Spleen (tissue), 11 donors: ENCODE measurements around the gene SCGB1C1. TPM values are rescaled to one million over a fixed set of nuclear protein-coding genes. Genes with fewer than 3 reads are reported as not detected.

Experiments
- DNase-seq: peaks from one replicate; pipeline ENCODE4 v3.0.0-alpha.2; 2020
- H3K27ac ChIP-seq, 8 donors: fragments of 200-600 bp; sonication (generic) in 7 of 8; 1 replicate in 4 of 8; 2 replicates in 4 of 8; pipeline versions ENCODE4 v1.5.0 to v1.8.0; 2016 to 2021; ENCODE audit warnings: inconsistent platforms in 4 of 8, mild to moderate bottlenecking in 4 of 8, moderate library complexity in 1 of 8
- H3K27me3 ChIP-seq, 7 donors: fragments of 200-600 bp; sonication (generic) in 6 of 7; replicated peaks in 1 of 7; 1 replicate in 4 of 7; 2 replicates in 3 of 7; pipeline versions ENCODE4 v1.5.0 to v1.8.0; 2016 to 2021; ENCODE audit warnings: inconsistent platforms in 3 of 7, mild to moderate bottlenecking in 1 of 7
- H3K36me3 ChIP-seq, 6 donors: fragments of 200-600 bp; sonication (generic) in 5 of 6; 1 replicate in 4 of 6; 2 replicates in 2 of 6; pipeline versions ENCODE4 v1.5.0 to v1.8.0; 2016 to 2021; ENCODE audit warnings: inconsistent platforms in 2 of 6
- H3K4me1 ChIP-seq, 6 donors: fragments of 200-600 bp; sonication (generic) in 5 of 6; 1 replicate in 3 of 6; 2 replicates in 3 of 6; pipeline versions ENCODE4 v1.5.0 to v1.8.0; 2016 to 2021; ENCODE audit warnings: inconsistent platforms in 3 of 6
- H3K4me3 ChIP-seq, 8 donors: fragments of 200-600 bp; sonication (generic) in 7 of 8; 1 replicate in 4 of 8; 2 replicates in 4 of 8; pipeline versions ENCODE4 v1.5.0 to v1.8.0; 2016 to 2021; ENCODE audit warnings: inconsistent platforms in 4 of 8, mild to moderate bottlenecking in 4 of 8, moderate library complexity in 2 of 8
- H3K9me3 ChIP-seq, 8 donors: fragments of 200-600 bp; sonication (generic) in 7 of 8; 1 replicate in 4 of 8; 2 replicates in 4 of 8; pipeline versions ENCODE4 v1.5.0 to v1.8.0; 2016 to 2021; ENCODE audit warnings: inconsistent platforms in 4 of 8
- CTCF ChIP-seq, 11 experiments: fragments of 200-600 bp in 7 of 11; fragments of 450-650 bp in 4 of 11; sonication (generic) in 4 of 11; IDR thresholded peaks in 8 of 11; conservative IDR thresholded peaks in 3 of 11; 1 replicate in 7 of 11; 2 replicates in 4 of 11; pipeline versions ENCODE4 v1.4.0 to v1.8.0; 2016 to 2021; ENCODE audit warnings: antibody characterized with exemption in 11 of 11, inconsistent platforms in 4 of 11, mild to moderate bottlenecking in 1 of 11
- POLR2A ChIP-seq, 3 donors: fragments of 450-650 bp; IDR thresholded peaks; one replicate each; pipeline ENCODE4 v1.5.1; 2017; ENCODE audit warnings: antibody characterized with exemption in 3 of 3, mild to moderate bottlenecking in 1 of 3
- POLR2AphosphoS5 ChIP-seq, 3 donors: sonication (generic); formaldehyde crosslinking; IDR thresholded peaks; one replicate each; pipeline ENCODE4 v1.5.1; 2017; ENCODE audit warnings: antibody characterized with exemption in 3 of 3
- WGBS, 5 donors: extraction: QIAGEN DNeasy Blood & Tissue Kit in 3 of 5; methylation state at CpG; one replicate each; pipeline versions ENCODE4 v1.1.5 to v1.1.7; 2013 to 2018; 5-methylcytosine and 5-hydroxymethylcytosine counted together
- intact Hi-C: fragments of 100-400 bp; cut with DNase I; formaldehyde crosslinking; loops from one replicate; pipeline ENCODE4 v1.15.0; 2023; ENCODE audit warnings: low total_unique reads
- polyA plus RNA-seq, 3 donors: library from polyadenylated mRNA; stranded (reverse); fragments of 200-250 nt; gene quantifications; one replicate each; pipeline ENCODE4 v1.2.1, GENCODE V29; 2013
- total RNA-seq, 7 donors: library from RNA; depleted of rRNA in 3 of 7; stranded (reverse); fragments of >200 nt in 3 of 7; fragmentation: NEBNext Ultra II Directional in 4 of 7; extraction: Animal tissue kit (Norgen Biotek cat#: 25700) in 4 of 7; gene quantifications; one replicate each; pipeline versions ENCODE4 v1.1.0 to v1.2.1, GENCODE V29; 2016 to 2021
- donor health status: healthy with polysubstance abuse.
- donor health status: DM: no; HTN: no; CAD: no; lungs with moderate emphysema.
- donor health status: DM: no; HTN: no; CAD: no.
- donor health status: Bipolar disorder and iron deficiency.
- donor health status: healthy.
- donor health status: DM: no; HTN: no; CAD: no.
- donor health status: DM: yes; HTN: yes; CAD: no.

SCGB1C1 gene
- total and polyA plus RNA-seq, 10 donors = not detected

- Histone ChIP-seq H3K4me1 (peaks cover 0 to 27% (median 21%) of the 10 kb centered on the region in 6 donors), H3K36me3 (peaks cover 0 to 34% (median 15%) of the 10 kb centered on the region in 6 donors), H3K4me3 (no peak overlapping the region), H3K9me3 (no peaks in the 10 kb centered on the region), H3K27ac (no peak overlapping the region), H3K27me3 (no peaks in the 10 kb centered on the region)
- intact Hi-C loops = no loop called here
- DNase-seq = peak; percentile 72
- no peak for TF ChIP-seq POLR2A (IDR thresholded peaks at IDR 0.05)
- peak in 2 of 3 donors; percentile 4 to 33 for TF ChIP-seq POLR2AphosphoS5 (IDR thresholded peaks at IDR 0.05)
- 88 to 95% (median 91%) methylated on average over 12 to 21 of the region's 21 CpGs for WGBS, 5 donors
Measured at GRCh38 chr11:198236-198806, 5.4 kb downstream of the SCGB1C1 start.

- DNase-seq = peak; percentile 71
- Histone ChIP-seq H3K4me1 (peaks cover 0 to 34% (median 28%) of the 10 kb centered on the region in 6 donors), H3K4me3 (no peak overlapping the region), H3K27ac (no peak overlapping the region), H3K36me3 (peaks cover 0 to 42% (median 22%) of the 10 kb centered on the region in 6 donors), H3K9me3 (no peaks in the 10 kb centered on the region), H3K27me3 (no peaks in the 10 kb centered on the region)
- WGBS, 5 donors = 85 to 90% (median 86%) methylated on average over 10 to 13 of the region's 13 CpGs
- intact Hi-C loops = no loop called here
- TF ChIP-seq POLR2A (IDR thresholded peaks at IDR 0.05) (no peak), CTCF (IDR thresholded peaks at IDR 0.05 in 8 of 11, conservative IDR thresholded peaks at IDR 0.05 in 3 of 11) (no peak), POLR2AphosphoS5 (IDR thresholded peaks at IDR 0.05) (peak in 2 of 3 donors; percentile 3 to 15)
Measured at GRCh38 chr11:199004-199581, 6.2 kb downstream of the SCGB1C1 start.

- Histone ChIP-seq H3K9me3 (no peaks in the 10 kb centered on the region), H3K27me3 (no peaks in the 10 kb centered on the region), H3K4me3 (no peak overlapping the region), H3K36me3 (peaks cover 0 to 49% (median 28%) of the 10 kb centered on the region in 6 donors), H3K4me1 (peaks cover 0 to 41% (median 31%) of the 10 kb centered on the region in 6 donors), H3K27ac (no peak overlapping the region)
- WGBS, 5 donors = 80 to 93% (median 88%) methylated on average over 8 of the region's 8 CpGs
- intact Hi-C loops = no loop called here
- TF ChIP-seq POLR2A (IDR thresholded peaks at IDR 0.05) (no peak), CTCF (IDR thresholded peaks at IDR 0.05 in 8 of 11, conservative IDR thresholded peaks at IDR 0.05 in 3 of 11) (no peak), POLR2AphosphoS5 (IDR thresholded peaks at IDR 0.05) (peak in 1 of 3 donors; percentile 59)
- peak; percentile 70 for DNase-seq
Measured at GRCh38 chr11:199782-200181, 6.9 kb downstream of the SCGB1C1 start.

GRCh38 chr11:200224-201003, 7.5 kb downstream of the SCGB1C1 start:
- peaks cover 0 to 55% (median 33%) of the 10 kb centered on the region in 6 donors for H3K36me3 ChIP-seq
- DNase-seq = peak; percentile 70
- no peaks in the 10 kb centered on the region for H3K9me3 ChIP-seq
- no peak overlapping the region for H3K4me3 ChIP-seq
- peaks cover 1 to 48% (median 37%) of the 10 kb centered on the region in 6 donors for H3K4me1 ChIP-seq
- no peak for TF ChIP-seq CTCF (IDR thresholded peaks at IDR 0.05 in 8 of 11, conservative IDR thresholded peaks at IDR 0.05 in 3 of 11)
- TF ChIP-seq POLR2AphosphoS5 (IDR thresholded peaks at IDR 0.05) = peak in 1 of 3 donors; percentile 59
- TF ChIP-seq POLR2A (IDR thresholded peaks at IDR 0.05) = no peak
- no peak overlapping the region for H3K27ac ChIP-seq
- 90 to 97% (median 95%) methylated on average over 11 to 13 of the region's 13 CpGs for WGBS, 5 donors
- intact Hi-C loops = no loop called here
- H3K27me3 ChIP-seq = no peaks in the 10 kb centered on the region
